H1 (cell line): ENCODE results near the gene CUBN. TPM values are rescaled to one million over a fixed set of nuclear protein-coding genes. Genes with fewer than 3 reads are reported as not detected.

Experiments used
- CHD1 ChIP-seq: IDR thresholded peaks from 2 replicates; pipeline ENCODE4 v1.6.1; 2012; ENCODE audit warnings: low read depth, low read length, improper control_type of control experiment
- EZH2 ChIP-seq: fragments of 200-600 bp; sonication (generic); IDR thresholded peaks from 2 replicates; pipeline ENCODE4 v1.7.1; 2012; ENCODE audit warnings: low read depth, mild to moderate bottlenecking, moderate library complexity, low read length, inconsistent platforms; ENCODE audit not compliant: severe bottlenecking
- GABPA ChIP-seq: IDR thresholded peaks from 2 replicates; pipeline ENCODE4 v1.6.1; 2011; ENCODE audit warnings: mild to moderate bottlenecking, low read length, moderate library complexity, borderline replicate concordance; ENCODE audit not compliant: insufficient read depth
- JUN ChIP-seq: IDR thresholded peaks from 2 replicates; pipeline ENCODE4 v1.6.1; 2011; ENCODE audit warnings: low read depth, mild to moderate bottlenecking, improper control_type of control experiment, low read length
- NANOG ChIP-seq: IDR thresholded peaks from 2 replicates; pipeline ENCODE4 v1.6.1; 2011; ENCODE audit warnings: low read length, low read depth, mild to moderate bottlenecking, inconsistent platforms; ENCODE audit not compliant: insufficient read depth, poor library complexity, severe bottlenecking
- RNF2 ChIP-seq: fragments of 200-900, 300-1000 bp; sonication (generic); IDR thresholded peaks from 2 replicates; pipeline ENCODE4 v1.7.1; 2016; ENCODE audit warnings: borderline replicate concordance, low read depth, mild to moderate bottlenecking, antibody characterized with exemption, low read length; ENCODE audit not compliant: poor library complexity, severe bottlenecking; ENCODE audit errors: missing control alignments
- SRF ChIP-seq: IDR thresholded peaks from 2 replicates; pipeline ENCODE4 v1.6.1; 2011; ENCODE audit warnings: mild to moderate bottlenecking, low read depth, low read length, moderate library complexity
- TBP ChIP-seq: IDR thresholded peaks from 2 replicates; pipeline ENCODE4 v1.6.1; 2011; ENCODE audit warnings: low read depth, low read length, improper control_type of control experiment
- polyA plus RNA-seq, 7 experiments: library from polyadenylated mRNA; depleted of rRNA in 3 of 7; stranded (reverse) in 5 of 7; unstranded in 2 of 7; fragments of >200 nt in 5 of 7; fragments of 200-250 nt in 2 of 7; gene quantifications; 1 replicate in 5 of 7; 2 replicates in 1 of 7; 4 replicates in 1 of 7; pipeline versions ENCODE4 v1.2.1 to v1.2.3, GENCODE V29; 2011 to 2013; ENCODE audit warnings: missing spikeins in 2 of 7, mixed read lengths in 2 of 7
- total RNA-seq: library from RNA; stranded (reverse); fragmentation: NEBNext Ultra II Directional; extraction: Animal tissue kit (Norgen Biotek cat#: 25700); gene quantifications from 2 replicates; pipeline ENCODE4 v1.2.1, GENCODE V29; 2021
- TF ChIP-seq, protein P1 (sequence below): fragments of 300-600 bp; sonication (generic); IDR thresholded peaks from 2 replicates; pipeline ENCODE4 v1.7.1; 2012; ENCODE audit warnings: low read length, moderate library complexity, mild to moderate bottlenecking, inconsistent platforms; ENCODE audit not compliant: insufficient replicate concordance

CUBN gene
- total and polyA plus RNA-seq, 2 of the 8 experiments (the other 6 are each of a cell fraction or from before 2014, with no cell fraction given) = 0.04 to 0.08 TPM

- TF ChIP-seq, protein P1, sequence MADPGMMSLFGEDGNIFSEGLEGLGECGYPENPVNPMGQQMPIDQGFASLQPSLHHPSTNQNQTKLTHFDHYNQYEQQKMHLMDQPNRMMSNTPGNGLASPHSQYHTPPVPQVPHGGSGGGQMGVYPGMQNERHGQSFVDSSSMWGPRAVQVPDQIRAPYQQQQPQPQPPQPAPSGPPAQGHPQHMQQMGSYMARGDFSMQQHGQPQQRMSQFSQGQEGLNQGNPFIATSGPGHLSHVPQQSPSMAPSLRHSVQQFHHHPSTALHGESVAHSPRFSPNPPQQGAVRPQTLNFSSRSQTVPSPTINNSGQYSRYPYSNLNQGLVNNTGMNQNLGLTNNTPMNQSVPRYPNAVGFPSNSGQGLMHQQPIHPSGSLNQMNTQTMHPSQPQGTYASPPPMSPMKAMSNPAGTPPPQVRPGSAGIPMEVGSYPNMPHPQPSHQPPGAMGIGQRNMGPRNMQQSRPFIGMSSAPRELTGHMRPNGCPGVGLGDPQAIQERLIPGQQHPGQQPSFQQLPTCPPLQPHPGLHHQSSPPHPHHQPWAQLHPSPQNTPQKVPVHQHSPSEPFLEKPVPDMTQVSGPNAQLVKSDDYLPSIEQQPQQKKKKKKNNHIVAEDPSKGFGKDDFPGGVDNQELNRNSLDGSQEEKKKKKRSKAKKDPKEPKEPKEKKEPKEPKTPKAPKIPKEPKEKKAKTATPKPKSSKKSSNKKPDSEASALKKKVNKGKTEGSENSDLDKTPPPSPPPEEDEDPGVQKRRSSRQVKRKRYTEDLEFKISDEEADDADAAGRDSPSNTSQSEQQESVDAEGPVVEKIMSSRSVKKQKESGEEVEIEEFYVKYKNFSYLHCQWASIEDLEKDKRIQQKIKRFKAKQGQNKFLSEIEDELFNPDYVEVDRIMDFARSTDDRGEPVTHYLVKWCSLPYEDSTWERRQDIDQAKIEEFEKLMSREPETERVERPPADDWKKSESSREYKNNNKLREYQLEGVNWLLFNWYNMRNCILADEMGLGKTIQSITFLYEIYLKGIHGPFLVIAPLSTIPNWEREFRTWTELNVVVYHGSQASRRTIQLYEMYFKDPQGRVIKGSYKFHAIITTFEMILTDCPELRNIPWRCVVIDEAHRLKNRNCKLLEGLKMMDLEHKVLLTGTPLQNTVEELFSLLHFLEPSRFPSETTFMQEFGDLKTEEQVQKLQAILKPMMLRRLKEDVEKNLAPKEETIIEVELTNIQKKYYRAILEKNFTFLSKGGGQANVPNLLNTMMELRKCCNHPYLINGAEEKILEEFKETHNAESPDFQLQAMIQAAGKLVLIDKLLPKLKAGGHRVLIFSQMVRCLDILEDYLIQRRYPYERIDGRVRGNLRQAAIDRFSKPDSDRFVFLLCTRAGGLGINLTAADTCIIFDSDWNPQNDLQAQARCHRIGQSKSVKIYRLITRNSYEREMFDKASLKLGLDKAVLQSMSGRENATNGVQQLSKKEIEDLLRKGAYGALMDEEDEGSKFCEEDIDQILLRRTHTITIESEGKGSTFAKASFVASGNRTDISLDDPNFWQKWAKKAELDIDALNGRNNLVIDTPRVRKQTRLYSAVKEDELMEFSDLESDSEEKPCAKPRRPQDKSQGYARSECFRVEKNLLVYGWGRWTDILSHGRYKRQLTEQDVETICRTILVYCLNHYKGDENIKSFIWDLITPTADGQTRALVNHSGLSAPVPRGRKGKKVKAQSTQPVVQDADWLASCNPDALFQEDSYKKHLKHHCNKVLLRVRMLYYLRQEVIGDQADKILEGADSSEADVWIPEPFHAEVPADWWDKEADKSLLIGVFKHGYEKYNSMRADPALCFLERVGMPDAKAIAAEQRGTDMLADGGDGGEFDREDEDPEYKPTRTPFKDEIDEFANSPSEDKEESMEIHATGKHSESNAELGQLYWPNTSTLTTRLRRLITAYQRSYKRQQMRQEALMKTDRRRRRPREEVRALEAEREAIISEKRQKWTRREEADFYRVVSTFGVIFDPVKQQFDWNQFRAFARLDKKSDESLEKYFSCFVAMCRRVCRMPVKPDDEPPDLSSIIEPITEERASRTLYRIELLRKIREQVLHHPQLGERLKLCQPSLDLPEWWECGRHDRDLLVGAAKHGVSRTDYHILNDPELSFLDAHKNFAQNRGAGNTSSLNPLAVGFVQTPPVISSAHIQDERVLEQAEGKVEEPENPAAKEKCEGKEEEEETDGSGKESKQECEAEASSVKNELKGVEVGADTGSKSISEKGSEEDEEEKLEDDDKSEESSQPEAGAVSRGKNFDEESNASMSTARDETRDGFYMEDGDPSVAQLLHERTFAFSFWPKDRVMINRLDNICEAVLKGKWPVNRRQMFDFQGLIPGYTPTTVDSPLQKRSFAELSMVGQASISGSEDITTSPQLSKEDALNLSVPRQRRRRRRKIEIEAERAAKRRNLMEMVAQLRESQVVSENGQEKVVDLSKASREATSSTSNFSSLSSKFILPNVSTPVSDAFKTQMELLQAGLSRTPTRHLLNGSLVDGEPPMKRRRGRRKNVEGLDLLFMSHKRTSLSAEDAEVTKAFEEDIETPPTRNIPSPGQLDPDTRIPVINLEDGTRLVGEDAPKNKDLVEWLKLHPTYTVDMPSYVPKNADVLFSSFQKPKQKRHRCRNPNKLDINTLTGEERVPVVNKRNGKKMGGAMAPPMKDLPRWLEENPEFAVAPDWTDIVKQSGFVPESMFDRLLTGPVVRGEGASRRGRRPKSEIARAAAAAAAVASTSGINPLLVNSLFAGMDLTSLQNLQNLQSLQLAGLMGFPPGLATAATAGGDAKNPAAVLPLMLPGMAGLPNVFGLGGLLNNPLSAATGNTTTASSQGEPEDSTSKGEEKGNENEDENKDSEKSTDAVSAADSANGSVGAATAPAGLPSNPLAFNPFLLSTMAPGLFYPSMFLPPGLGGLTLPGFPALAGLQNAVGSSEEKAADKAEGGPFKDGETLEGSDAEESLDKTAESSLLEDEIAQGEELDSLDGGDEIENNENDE = no peak
- TF ChIP-seq NANOG (no peak), RNF2 (no peak), CHD1 (no peak), JUN (no peak), TBP (no peak), SRF (no peak), GABPA (no peak), EZH2 (no peak)
These were observed 68.2 kb downstream of the CUBN start (continued) for GRCh38 chr10:17061418-17061817.
